ENCODE data around the gene ZFYVE21. TPM values are rescaled to one million over a fixed set of nuclear protein-coding genes. Genes with fewer than 3 reads are reported as not detected.
"Not testable (repeated sequence)": the region's sequence is repeated elsewhere in the genome, so short reads cannot be mapped to it uniquely, and the experiment has no call there.

ZFYVE21 gene
- 37.7 TPM for total RNA-seq

GRCh38 chr14:103715052-103716000 lies at the start of gene ZFYVE21, which contains the start of gene XRCC3:
Gene ZFYVE21 (plus strand): TSS chr14:103715810. CDS start chr14:103715842, 32 bp downstream.
Gene XRCC3 (minus strand): TSS chr14:103715451. CDS start chr14:103711087, 4,364 bp downstream.
- peak; percentile 99 for DNase-seq

- no peak for DNase-seq
Observed at GRCh38 chr14:103667671-103668070, 47.9 kb upstream of the ZFYVE21 start.

GRCh38 chr14:103668117-103668516 lies 47.5 kb upstream of the ZFYVE21 start:
- DNase-seq, result no peak

GRCh38 chr14:103669370-103669769 lies 46.2 kb upstream of the ZFYVE21 start:
- DNase-seq, result no peak

- no peak for DNase-seq
Observed at GRCh38 chr14:103671911-103672310, 43.7 kb upstream of the ZFYVE21 start.

- no peak for DNase-seq
Observed at GRCh38 chr14:103675957-103676356, 39.7 kb upstream of the ZFYVE21 start.

- DNase-seq, result no peak
Observed at GRCh38 chr14:103676881-103677675, 38.5 kb upstream of the ZFYVE21 start.

GRCh38 chr14:103679351-103679750 lies 36.3 kb upstream of the ZFYVE21 start:
- no peak for DNase-seq

- no peak for DNase-seq
Observed at GRCh38 chr14:103680491-103681231, 34.9 kb upstream of the ZFYVE21 start.

- DNase-seq, result no peak
Observed at GRCh38 chr14:103683139-103683538, 32.5 kb upstream of the ZFYVE21 start.

GRCh38 chr14:103684471-103684870 lies 31.1 kb upstream of the ZFYVE21 start:
- no peak for DNase-seq

GRCh38 chr14:103684871-103685270 lies 30.7 kb upstream of the ZFYVE21 start:
- DNase-seq, result no peak

GRCh38 chr14:103685276-103686211 lies 30.1 kb upstream of the ZFYVE21 start:
- DNase-seq, result no peak

GRCh38 chr14:103686831-103687485 lies 28.7 kb upstream of the ZFYVE21 start:
- DNase-seq, result no peak

- no peak for DNase-seq
Observed at GRCh38 chr14:103687712-103688111, 27.9 kb upstream of the ZFYVE21 start.

GRCh38 chr14:103688441-103688840 lies 27.2 kb upstream of the ZFYVE21 start:
- DNase-seq, result no peak

GRCh38 chr14:103688906-103689902 lies 26.4 kb upstream of the ZFYVE21 start:
- no peak for DNase-seq

- no peak for DNase-seq
Observed at GRCh38 chr14:103690332-103690731, 25.3 kb upstream of the ZFYVE21 start.

- not testable (repeated sequence) for DNase-seq
Observed at GRCh38 chr14:103691655-103692054, 24.0 kb upstream of the ZFYVE21 start.

Measured in occipital lobe (tissue), 2 donors.